Measurements from ENCODE around the gene NEK7.

The NEK7 gene

GRCh38 chr1:198328458-198329032, 171.7 kb downstream of the NEK7 start:
- Histone ChIP-seq H3K4me2 (ENCODE audit: low read length) (no peak overlapping the region), H3K27me3 (ENCODE audit: low read depth, low read length) (peaks cover 13% of the 10 kb centered on the region; the same call in 1 of the 2 replicates), H3K9ac (ENCODE audit: low read length) (no peak overlapping the region), H3K36me3 (replicated peaks; ENCODE audit: low read depth, low read length) (no peaks in the 10 kb centered on the region), H3K9me3 (ENCODE audit: insufficient read depth, low read length) (no peaks in the 10 kb centered on the region), H3K4me1 (ENCODE audit: low read length) (no peaks in the 10 kb centered on the region), H3K4me3 (ENCODE audit: low read length) (no peak overlapping the region), H2AFZ (ENCODE audit: low read depth, low read length) (no peak overlapping the region), H3K79me2 (ENCODE audit: low read length) (no peaks in the 10 kb centered on the region), H4K20me1 (ENCODE audit: insufficient read depth, low read length) (no peaks in the 10 kb centered on the region), H3K27ac (ENCODE audit: low read length) (no peak overlapping the region)
- TF ChIP-seq EZH2phosphoT487 (IDR thresholded peaks at IDR 0.05; ENCODE audit: low read depth), result no peak
- no peak for TF ChIP-seq CTCF (IDR thresholded peaks at IDR 0.05; ENCODE audit: low read depth, low read length)

GRCh38 chr1:198330982-198331615, 174.3 kb downstream of the NEK7 start:
- Histone ChIP-seq H3K79me2 (ENCODE audit: low read length) (no peaks in the 10 kb centered on the region), H2AFZ (ENCODE audit: low read depth, low read length) (no peak overlapping the region), H3K36me3 (replicated peaks; ENCODE audit: low read depth, low read length) (no peaks in the 10 kb centered on the region), H3K27me3 (ENCODE audit: low read depth, low read length) (peaks cover 13% of the 10 kb centered on the region; the same call in 1 of the 2 replicates), H3K4me2 (ENCODE audit: low read length) (no peak overlapping the region), H3K9me3 (ENCODE audit: insufficient read depth, low read length) (no peaks in the 10 kb centered on the region), H3K4me3 (ENCODE audit: low read length) (no peak overlapping the region), H3K27ac (ENCODE audit: low read length) (no peak overlapping the region), H3K4me1 (ENCODE audit: low read length) (no peaks in the 10 kb centered on the region; the same call in 1 of the 2 replicates), H3K9ac (ENCODE audit: low read length) (no peak overlapping the region), H4K20me1 (ENCODE audit: insufficient read depth, low read length) (no peaks in the 10 kb centered on the region)
- TF ChIP-seq EZH2phosphoT487 (IDR thresholded peaks at IDR 0.05; ENCODE audit: low read depth) (no peak), CTCF (IDR thresholded peaks at IDR 0.05; ENCODE audit: low read depth, low read length) (no peak)

- H3K4me2 ChIP-seq (ENCODE audit: low read length), result no peak overlapping the region
- H3K9ac ChIP-seq (ENCODE audit: low read length), result no peak overlapping the region
- H3K4me1 ChIP-seq (ENCODE audit: low read length), result no peaks in the 10 kb centered on the region; the same call in 1 of the 2 replicates
- H3K27me3 ChIP-seq (ENCODE audit: low read depth, low read length), result peaks cover 13% of the 10 kb centered on the region; the same call in 1 of the 2 replicates
- H3K27ac ChIP-seq (ENCODE audit: low read length), result no peak overlapping the region
- TF ChIP-seq CTCF (IDR thresholded peaks at IDR 0.05; ENCODE audit: low read depth, low read length) (no peak), EZH2phosphoT487 (IDR thresholded peaks at IDR 0.05; ENCODE audit: low read depth) (no peak)
- no peaks in the 10 kb centered on the region for H4K20me1 ChIP-seq (ENCODE audit: insufficient read depth, low read length)
- H3K36me3 ChIP-seq (replicated peaks; ENCODE audit: low read depth, low read length), result no peaks in the 10 kb centered on the region
- H3K4me3 ChIP-seq (ENCODE audit: low read length), result no peak overlapping the region
- no peaks in the 10 kb centered on the region for H3K79me2 ChIP-seq (ENCODE audit: low read length)
- H3K9me3 ChIP-seq (ENCODE audit: insufficient read depth, low read length), result no peaks in the 10 kb centered on the region
- no peak overlapping the region for H2AFZ ChIP-seq (ENCODE audit: low read depth, low read length)
Observed at GRCh38 chr1:198333744-198334143, 176.9 kb downstream of the NEK7 start.

- H3K4me3 ChIP-seq (ENCODE audit: low read length), result no peak overlapping the region
Observed at GRCh38 chr1:198335663-198336062, 178.9 kb downstream of the NEK7 start.

More at GRCh38 chr1:198335663-198336062, 178.9 kb downstream of the NEK7 start:
- H3K9ac ChIP-seq (ENCODE audit: low read length), result no peak overlapping the region
- no peak overlapping the region for H2AFZ ChIP-seq (ENCODE audit: low read depth, low read length)
- H3K79me2 ChIP-seq (ENCODE audit: low read length), result no peaks in the 10 kb centered on the region
- H4K20me1 ChIP-seq (ENCODE audit: insufficient read depth, low read length), result no peaks in the 10 kb centered on the region
- H3K4me1 ChIP-seq (ENCODE audit: low read length), result peaks cover 12% of the 10 kb centered on the region
- H3K27ac ChIP-seq (ENCODE audit: low read length), result no peak overlapping the region
- no peak overlapping the region for H3K4me2 ChIP-seq (ENCODE audit: low read length)
- H3K9me3 ChIP-seq (ENCODE audit: insufficient read depth, low read length), result no peaks in the 10 kb centered on the region
- no peaks in the 10 kb centered on the region for H3K36me3 ChIP-seq (replicated peaks; ENCODE audit: low read depth, low read length)
- no peak for TF ChIP-seq EZH2phosphoT487 (IDR thresholded peaks at IDR 0.05; ENCODE audit: low read depth)
- TF ChIP-seq CTCF (IDR thresholded peaks at IDR 0.05; ENCODE audit: low read depth, low read length), result no peak
- H3K27me3 ChIP-seq (ENCODE audit: low read depth, low read length), result peaks cover 13% of the 10 kb centered on the region; the same call in 1 of the 2 replicates

All from OCI-LY3 (cell line).